Neutrophil (primary cell): ENCODE measurements around the gene SNAP23.

ENCODE experiments used
- H3K27ac ChIP-seq: fragments of 200-600 bp; sonication (generic); 2 replicates; pipeline ENCODE4 v1.5.1; 2016; ENCODE audit warnings: mild to moderate bottlenecking, moderate library complexity
- H3K27me3 ChIP-seq: fragments of 200-600 bp; sonication (generic); 2 replicates; pipeline ENCODE4 v1.6.0; 2016; ENCODE audit warnings: mild to moderate bottlenecking
- H3K36me3 ChIP-seq: fragments of 200-600 bp; sonication (generic); 2 replicates; pipeline ENCODE4 v1.5.1; 2017
- H3K4me1 ChIP-seq, 2 experiments: fragments of 200-600 bp in 1 of 2; sonication (generic) in 1 of 2; 1 replicate in 1 of 2; 2 replicates in 1 of 2; pipeline versions ENCODE4 v1.5.1 to v1.6.1; 2013 to 2016; ENCODE audit warnings: low read depth in 1 of 2, low read length in 1 of 2, mild to moderate bottlenecking in 1 of 2, moderate library complexity in 1 of 2; ENCODE audit not compliant: control insufficient read depth in 1 of 2, insufficient read depth in 1 of 2
- H3K4me3 ChIP-seq, 2 experiments: fragments of 200-600 bp in 1 of 2; sonication (generic) in 1 of 2; 1 replicate in 1 of 2; 2 replicates in 1 of 2; pipeline ENCODE4 v1.5.1; 2013 to 2016; ENCODE audit warnings: low read depth in 1 of 2, low read length in 1 of 2, mild to moderate bottlenecking in 1 of 2, moderate library complexity in 1 of 2
- H3K9me3 ChIP-seq: fragments of 200-600 bp; sonication (generic); 2 replicates; pipeline ENCODE4 v1.5.1; 2016
- CTCF ChIP-seq: fragments of 200-600 bp; sonication (generic); IDR thresholded peaks from 2 replicates; pipeline ENCODE4 v1.5.1; 2016; ENCODE audit warnings: antibody characterized with exemption

SNAP23 gene

GRCh38 chr15:42498212-42499068 lies 3.0 kb downstream of the SNAP23 start:
- Histone ChIP-seq H3K4me1 (peaks cover 62 to 76% of the 10 kb centered on the region in 2 experiments), H3K9me3 (no peaks in the 10 kb centered on the region), H3K4me3 (no peak overlapping the region), H3K27me3 (no peaks in the 10 kb centered on the region), H3K27ac (peak overlapping the region; percentile 44), H3K36me3 (peaks cover 5% of the 10 kb centered on the region)
- TF ChIP-seq CTCF = no peak

DNA sequence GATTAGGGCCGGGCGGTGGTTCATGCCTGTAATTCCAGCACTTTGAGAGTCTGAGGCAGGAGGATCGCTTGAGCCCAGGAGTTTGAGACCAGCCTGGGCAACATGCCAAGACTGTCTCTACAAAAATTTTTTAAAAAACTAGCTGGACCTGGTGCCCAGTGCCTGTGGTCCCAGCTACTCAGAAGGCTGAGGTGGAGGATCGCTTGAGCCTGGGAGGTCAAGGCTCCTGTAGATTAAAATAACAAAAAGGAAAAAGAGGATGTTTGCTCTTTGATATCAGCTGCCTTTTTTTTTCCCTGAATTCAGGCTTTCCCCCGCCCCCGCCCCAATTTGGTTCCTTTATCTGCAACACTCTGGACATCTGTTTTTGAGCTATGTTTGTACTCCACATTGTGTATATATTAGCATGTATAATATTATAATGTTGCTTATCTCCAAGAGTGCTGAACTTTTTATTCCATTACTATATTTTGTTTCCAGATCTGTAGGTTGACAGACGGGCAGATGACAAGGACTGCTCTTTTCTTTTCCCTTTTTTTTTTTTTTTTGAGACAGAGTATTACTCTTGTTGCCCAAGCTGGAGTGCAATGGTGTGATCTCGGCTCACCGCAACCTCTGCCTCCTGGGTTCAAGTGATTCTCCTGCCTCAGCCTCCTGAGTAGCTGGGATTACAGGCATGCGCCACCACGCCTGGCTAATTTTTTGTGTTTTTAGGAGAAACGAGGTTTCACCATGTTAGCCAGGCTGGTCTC lies 4.6 kb downstream of the SNAP23 start:
- H3K4me3 ChIP-seq = no peak overlapping the region
- no peak for TF ChIP-seq CTCF

DNA sequence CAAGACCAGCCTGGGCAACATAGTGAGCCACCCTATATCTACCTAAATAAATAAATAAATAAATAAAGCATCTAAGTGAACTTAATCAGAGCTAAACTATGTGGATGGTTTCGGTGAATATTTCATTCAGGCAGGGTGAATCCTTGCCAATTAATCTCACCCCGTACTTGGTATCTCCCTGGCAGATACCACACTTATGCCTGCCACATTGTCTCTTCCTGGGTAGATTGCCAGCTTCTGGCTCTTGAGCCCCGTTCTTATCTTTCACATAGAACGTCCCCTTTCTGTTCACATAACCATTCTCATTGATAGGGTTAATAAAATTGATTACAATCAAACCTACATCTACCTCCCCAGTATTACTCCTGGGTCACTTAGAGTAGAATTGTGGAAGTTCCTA lies 7.0 kb downstream of the SNAP23 start:
- Histone ChIP-seq H3K4me1 (peaks cover 35 to 49% of the 10 kb centered on the region in 2 experiments), H3K27ac (peak overlapping the region; percentile 78), H3K9me3 (no peaks in the 10 kb centered on the region), H3K36me3 (peaks cover 12% of the 10 kb centered on the region), H3K4me3 (no peak overlapping the region), H3K27me3 (no peaks in the 10 kb centered on the region)
- TF ChIP-seq CTCF = no peak

More for the DNA sequence above, 4.6 kb downstream of the SNAP23 start:
- H3K27ac ChIP-seq = peak overlapping the region; percentile 59
- H3K9me3 ChIP-seq = no peaks in the 10 kb centered on the region
- H3K4me1 ChIP-seq = peaks cover 54 to 66% of the 10 kb centered on the region in 2 experiments
- peaks cover 5% of the 10 kb centered on the region for H3K36me3 ChIP-seq
- no peaks in the 10 kb centered on the region for H3K27me3 ChIP-seq

- TF ChIP-seq CTCF = no peak
- H3K4me3 ChIP-seq = no peak overlapping the region
- H3K27me3 ChIP-seq = no peaks in the 10 kb centered on the region
- H3K36me3 ChIP-seq = peaks cover 17% of the 10 kb centered on the region
- H3K9me3 ChIP-seq = no peaks in the 10 kb centered on the region
- peaks cover 31 to 44% of the 10 kb centered on the region in 2 experiments for H3K4me1 ChIP-seq
- H3K27ac ChIP-seq = peak overlapping the region; percentile 78
Observed at GRCh38 chr15:42503825-42504224, 8.4 kb downstream of the SNAP23 start.

DNA sequence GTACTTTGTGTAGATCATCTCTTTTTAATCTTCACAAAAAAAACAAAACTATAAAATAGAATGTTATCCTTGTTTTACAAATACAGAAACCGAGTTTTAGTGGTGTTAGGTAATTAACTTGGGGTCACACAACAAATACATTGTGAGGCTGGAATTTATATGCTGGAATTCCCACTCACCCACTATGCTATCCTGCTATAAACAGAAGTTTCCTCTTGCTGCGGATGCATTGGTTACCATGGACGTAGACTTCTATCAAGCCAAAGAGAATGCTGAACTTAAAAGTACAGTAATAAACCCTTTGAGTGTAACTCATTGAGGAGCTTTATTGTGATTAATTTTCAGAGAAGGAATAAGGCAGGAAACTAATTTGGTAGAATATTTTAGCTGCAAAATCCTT lies 9.2 kb downstream of the SNAP23 start:
- Histone ChIP-seq H3K36me3 (peaks cover 12% of the 10 kb centered on the region), H3K27me3 (no peaks in the 10 kb centered on the region), H3K9me3 (no peaks in the 10 kb centered on the region), H3K4me1 (peaks cover 33 to 41% of the 10 kb centered on the region in 2 experiments), H3K4me3 (no peak overlapping the region), H3K27ac (peak overlapping the region; percentile 78)
- TF ChIP-seq CTCF = no peak
